Right forelimb (tissue), 1 donor: ENCODE measurements around the gene PLA2R1.

ENCODE experiments used
- DNase-seq: peaks from one replicate; pipeline ENCODE4 v3.0.0-alpha.2; 2018

Gene PLA2R1

GRCh38 chr2:159891917-159892730 is 170.3 kb downstream of the PLA2R1 start:
- DNase-seq = no peak

DNA sequence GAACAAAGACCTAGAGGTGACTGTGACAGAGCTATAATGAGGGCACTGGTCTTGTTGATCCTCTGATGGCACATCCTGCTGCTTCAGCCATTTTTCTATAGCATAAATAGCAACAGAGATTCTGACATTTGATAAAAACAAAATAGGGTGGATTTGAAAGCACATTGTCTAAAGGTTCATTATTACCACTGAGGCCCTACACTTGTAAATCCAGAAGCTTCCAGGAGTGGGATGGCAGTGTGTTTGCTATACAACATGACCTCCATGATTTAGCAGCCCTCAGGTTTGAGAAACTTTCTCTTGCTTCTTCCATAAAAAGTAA is 171.2 kb downstream of the PLA2R1 start:
- DNase-seq = no peak

GRCh38 chr2:159890551-159891266 is 171.7 kb downstream of the PLA2R1 start:
- no peak for DNase-seq

DNA sequence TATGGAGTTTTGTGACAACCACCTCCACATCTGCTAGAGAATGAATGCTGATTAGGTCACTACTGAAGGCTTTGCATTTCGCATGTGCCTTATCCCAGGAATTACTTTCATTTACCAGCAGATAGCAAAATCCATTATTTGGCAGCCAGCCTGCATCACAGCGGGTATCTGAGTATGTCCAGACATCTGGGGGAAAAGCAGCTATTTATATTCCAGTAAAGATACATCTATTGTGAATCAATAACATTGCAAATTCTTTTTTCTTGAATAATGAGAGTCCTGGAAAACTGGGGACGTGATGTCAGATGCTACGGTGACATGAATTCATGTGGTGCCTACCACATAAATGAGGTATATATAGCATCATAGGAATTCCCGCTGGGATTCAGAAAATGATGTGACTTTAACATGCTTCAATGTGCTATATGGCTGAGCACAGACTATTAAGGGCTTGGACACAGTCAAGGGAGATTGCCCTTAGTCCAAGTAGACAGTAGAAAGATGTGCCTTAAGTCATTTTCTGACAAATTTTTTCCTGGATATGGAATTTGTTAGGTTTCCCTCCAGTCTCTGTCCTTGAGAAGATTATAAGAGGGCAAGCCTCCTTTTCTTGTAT is 180.2 kb downstream of the PLA2R1 start:
- DNase-seq = no peak
